Colonic mucosa (tissue), 4 donors: ENCODE results near the gene ZBTB39. TPM values are rescaled to one million over a fixed set of nuclear protein-coding genes. Genes with fewer than 3 reads are reported as not detected.

ENCODE experiments used
- DNase-seq: peaks from one replicate; pipeline ENCODE4 v3.0.0-alpha.2; 2020
- H3K27ac ChIP-seq: fragments of 200-600 bp; one replicate; pipeline ENCODE4 v1.8.0; 2021
- H3K27me3 ChIP-seq: fragments of 200-600 bp; one replicate; pipeline ENCODE4 v1.8.0; 2021
- H3K36me3 ChIP-seq: fragments of 200-600 bp; one replicate; pipeline ENCODE4 v1.8.0; 2021
- H3K4me1 ChIP-seq: fragments of 200-600 bp; one replicate; pipeline ENCODE4 v1.8.0; 2021; ENCODE audit warnings: mild to moderate bottlenecking
- H3K4me3 ChIP-seq: fragments of 200-600 bp; one replicate; pipeline ENCODE4 v1.8.0; 2021
- H3K9ac ChIP-seq, 2 donors: one replicate each; pipeline ENCODE4 v1.7.0; 2013; ENCODE audit warnings: control low read depth in 2 of 2, low read depth in 2 of 2, low read length in 2 of 2
- H3K9me3 ChIP-seq: fragments of 200-600 bp; one replicate; pipeline ENCODE4 v1.8.0; 2021
- CTCF ChIP-seq: fragments of 200-600 bp; IDR thresholded peaks from one replicate; pipeline ENCODE4 v1.8.0; 2022; ENCODE audit warnings: antibody characterized with exemption, mild to moderate bottlenecking
- intact Hi-C: fragments of 100-400 bp; cut with DNase I; formaldehyde crosslinking; loops from one replicate; pipeline ENCODE4 v1.14.1; 2022
- total RNA-seq, 2 donors: library from RNA; stranded (reverse); fragmentation: NEBNext Ultra II Directional in 1 of 2; extraction: Animal tissue kit (Norgen Biotek cat#: 25700) in 1 of 2; gene quantifications; one replicate each; pipeline ENCODE4 v1.2.1, GENCODE V29; 2021
- donor health status: healthy.
- donor health status: DM: no; HTN: no; CAD: no.
- donor health status: DM: no; HTN: no; CAD: no.

The ZBTB39 gene
- total RNA-seq, 2 donors from 2014 or later = 3.7 to 5.7 TPM

GRCh38 chr12:57010627-57011247 is 4.4 kb upstream of the ZBTB39 start:
- Histone ChIP-seq H3K27me3 (no peaks in the 10 kb centered on the region), H3K4me3 (no peak overlapping the region), H3K4me1 (no peaks in the 10 kb centered on the region), H3K36me3 (no peaks in the 10 kb centered on the region), H3K9ac (no peak overlapping the region), H3K9me3 (no peaks in the 10 kb centered on the region), H3K27ac (no peak overlapping the region)
- TF ChIP-seq CTCF = no peak
- no peak for DNase-seq
- intact Hi-C loops = loop anchor here (10.0 kb wide), 1 partner anchor 174 kb away; no protein-coding TSS in a partner anchor

GRCh38 chr12:57009949-57010626 is 3.7 kb upstream of the ZBTB39 start:
- peaks cover 4% of the 10 kb centered on the region for H3K4me1 ChIP-seq
- intact Hi-C loops = loop anchor here (2.0 to 10.0 kb wide), 2 partner anchors 49 to 175 kb away; no protein-coding TSS in a partner anchor
- no peak overlapping the region for H3K9ac ChIP-seq
- H3K27ac ChIP-seq = no peak overlapping the region
- no peaks in the 10 kb centered on the region for H3K9me3 ChIP-seq
- no peaks in the 10 kb centered on the region for H3K27me3 ChIP-seq
- TF ChIP-seq CTCF = no peak
- DNase-seq = no peak
- H3K36me3 ChIP-seq = no peaks in the 10 kb centered on the region
- H3K4me3 ChIP-seq = no peak overlapping the region

GRCh38 chr12:57008178-57008577 is 1.8 kb upstream of the ZBTB39 start:
- Histone ChIP-seq H3K9ac (no peak overlapping the region), H3K27ac (no peak overlapping the region), H3K36me3 (peaks cover under 1% of the 10 kb centered on the region), H3K27me3 (no peaks in the 10 kb centered on the region), H3K9me3 (no peaks in the 10 kb centered on the region), H3K4me3 (no peak overlapping the region), H3K4me1 (peaks cover 7% of the 10 kb centered on the region)
- peak; percentile 49 for TF ChIP-seq CTCF
- intact Hi-C loops = loop anchor here (2.0 kb wide), 1 partner anchor 51 kb away; no protein-coding TSS in a partner anchor
- DNase-seq = no peak

- H3K9me3 ChIP-seq = no peaks in the 10 kb centered on the region
- H3K9ac ChIP-seq = peak overlapping the region; percentile 38 to 81
- H3K27me3 ChIP-seq = no peaks in the 10 kb centered on the region
- DNase-seq = no peak
- no peak for TF ChIP-seq CTCF
- H3K4me1 ChIP-seq = peaks cover 7% of the 10 kb centered on the region
- no peak overlapping the region for H3K27ac ChIP-seq
- intact Hi-C loops = no loop called here
- peaks cover 4% of the 10 kb centered on the region for H3K36me3 ChIP-seq
- no peak overlapping the region for H3K4me3 ChIP-seq
These were observed 596 bp upstream of the ZBTB39 start for GRCh38 chr12:57006809-57007475.

GRCh38 chr12:57004651-57005050 is 1.7 kb downstream of the ZBTB39 start:
- H3K4me3 ChIP-seq = no peak overlapping the region
- no peak for DNase-seq
- no peak overlapping the region for H3K27ac ChIP-seq
- H3K36me3 ChIP-seq = peaks cover 4% of the 10 kb centered on the region
- H3K27me3 ChIP-seq = no peaks in the 10 kb centered on the region
- peaks cover 15% of the 10 kb centered on the region for H3K4me1 ChIP-seq
- H3K9me3 ChIP-seq = no peaks in the 10 kb centered on the region
- intact Hi-C loops = loop anchor here (5.0 kb wide), 1 partner anchor 247 kb away; no protein-coding TSS in a partner anchor
- H3K9ac ChIP-seq = peak overlapping the region in 1 of 2 donors; percentile 87
- no peak for TF ChIP-seq CTCF
